Cardiac muscle cell (in vitro differentiated cells and primary cell): ENCODE data around the gene SAMD4A. TPM values are rescaled to one million over a fixed set of nuclear protein-coding genes. Genes with fewer than 3 reads are reported as not detected.

Experiments
- DNase-seq, 2 donors: peaks; one replicate each; pipeline versions ENCODE4 v3.0.0 to v3.0.0-alpha.2; 2010 to 2017; ENCODE audit warnings: low read depth in 1 of 2, low spot score in 1 of 2
- H3K27ac ChIP-seq: fragments of 200-600 bp; sonication (generic); 2 replicates; pipeline ENCODE4 v1.5.1; 2016
- H3K27me3 ChIP-seq: fragments of 200-600 bp; sonication (generic); 2 replicates; pipeline ENCODE4 v1.6.0; 2016; ENCODE audit warnings: control low read depth
- H3K36me3 ChIP-seq: fragments of 200-600 bp; sonication (generic); 2 replicates; pipeline ENCODE4 v1.5.1; 2016; ENCODE audit warnings: control low read depth
- H3K4me1 ChIP-seq: fragments of 200-600 bp; sonication (generic); 2 replicates; pipeline ENCODE4 v1.8.1; 2017; ENCODE audit warnings: low read depth, mild to moderate bottlenecking, mixed run types
- H3K4me3 ChIP-seq: fragments of 200-600 bp; sonication (generic); 2 replicates; pipeline ENCODE4 v1.5.1; 2016; ENCODE audit warnings: mild to moderate bottlenecking
- H3K9me3 ChIP-seq: fragments of 200-600 bp; sonication (generic); 2 replicates; pipeline ENCODE4 v1.5.1; 2017; ENCODE audit warnings: low read depth, mild to moderate bottlenecking, control low read depth
- polyA plus RNA-seq: library from polyadenylated mRNA; unstranded; fragments of >200 nt; fragmentation: Nextera tagmentation; extraction: Ambion mirVana; gene quantifications from 2 replicates; pipeline ENCODE4 v1.2.1, GENCODE V29; 2016
- total RNA-seq: library from RNA; depleted of rRNA; stranded (reverse); fragments of >200 nt; gene quantifications from 2 replicates; pipeline ENCODE4 v1.2.3, GENCODE V29; 2016
- TF ChIP-seq, protein P1 (sequence below): IDR thresholded peaks from 2 replicates; pipeline ENCODE4 v1.5.1; 2012; ENCODE audit warnings: low read depth, mild to moderate bottlenecking, low read length

The SAMD4A gene
- total and polyA plus RNA-seq, 2 experiments from 2014 or later, result 14.4 to 60.4 TPM

DNA sequence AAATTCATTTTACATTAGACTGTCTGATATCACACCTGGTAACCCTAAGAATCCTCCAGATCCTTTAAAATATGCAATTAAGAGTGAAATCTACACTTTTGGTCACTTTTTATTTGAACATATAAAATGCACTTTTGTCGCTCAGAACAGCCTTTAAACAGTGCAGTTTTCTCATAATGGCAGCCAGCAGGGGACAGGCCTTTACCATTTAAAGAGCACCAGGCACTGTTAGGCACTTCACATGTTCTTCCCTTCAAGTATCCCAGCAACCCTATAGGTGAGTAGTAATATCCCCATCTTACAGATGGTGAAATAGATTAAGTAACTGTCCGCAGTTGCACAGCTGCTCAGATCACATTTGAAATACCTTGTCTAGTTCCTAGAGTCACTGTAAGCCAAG, 11.3 kb upstream of the SAMD4A start:
- Histone ChIP-seq H3K4me3 (no peak overlapping the region), H3K27ac (no peak overlapping the region), H3K36me3 (no peaks in the 10 kb centered on the region), H3K4me1 (no peaks in the 10 kb centered on the region), H3K9me3 (no peaks in the 10 kb centered on the region), H3K27me3 (no peaks in the 10 kb centered on the region)
- TF ChIP-seq, protein P1, sequence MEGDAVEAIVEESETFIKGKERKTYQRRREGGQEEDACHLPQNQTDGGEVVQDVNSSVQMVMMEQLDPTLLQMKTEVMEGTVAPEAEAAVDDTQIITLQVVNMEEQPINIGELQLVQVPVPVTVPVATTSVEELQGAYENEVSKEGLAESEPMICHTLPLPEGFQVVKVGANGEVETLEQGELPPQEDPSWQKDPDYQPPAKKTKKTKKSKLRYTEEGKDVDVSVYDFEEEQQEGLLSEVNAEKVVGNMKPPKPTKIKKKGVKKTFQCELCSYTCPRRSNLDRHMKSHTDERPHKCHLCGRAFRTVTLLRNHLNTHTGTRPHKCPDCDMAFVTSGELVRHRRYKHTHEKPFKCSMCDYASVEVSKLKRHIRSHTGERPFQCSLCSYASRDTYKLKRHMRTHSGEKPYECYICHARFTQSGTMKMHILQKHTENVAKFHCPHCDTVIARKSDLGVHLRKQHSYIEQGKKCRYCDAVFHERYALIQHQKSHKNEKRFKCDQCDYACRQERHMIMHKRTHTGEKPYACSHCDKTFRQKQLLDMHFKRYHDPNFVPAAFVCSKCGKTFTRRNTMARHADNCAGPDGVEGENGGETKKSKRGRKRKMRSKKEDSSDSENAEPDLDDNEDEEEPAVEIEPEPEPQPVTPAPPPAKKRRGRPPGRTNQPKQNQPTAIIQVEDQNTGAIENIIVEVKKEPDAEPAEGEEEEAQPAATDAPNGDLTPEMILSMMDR, result peak; percentile 9
- DNase-seq, result no peak

DNA sequence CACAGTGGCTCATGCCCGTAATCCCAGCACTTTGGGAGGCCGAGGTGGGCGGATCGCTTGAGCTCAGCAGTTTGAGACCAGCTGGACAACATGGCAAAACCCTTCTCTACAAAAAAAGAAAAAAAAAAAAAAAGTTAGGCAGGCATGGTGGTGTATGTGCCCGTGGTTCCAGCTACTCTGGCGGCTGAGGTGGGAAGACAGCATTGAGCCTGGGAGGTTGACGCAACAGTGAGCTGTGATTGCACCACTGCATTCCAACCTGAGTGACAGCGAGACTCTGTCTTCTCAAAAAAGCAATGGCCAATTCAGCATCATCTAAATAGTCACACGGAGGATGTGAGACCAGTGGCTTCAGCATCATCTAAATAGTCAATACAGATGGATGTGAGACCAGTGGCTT, 10.4 kb upstream of the SAMD4A start:
- Histone ChIP-seq H3K27ac (no peak overlapping the region), H3K4me1 (no peaks in the 10 kb centered on the region), H3K36me3 (no peaks in the 10 kb centered on the region), H3K27me3 (no peaks in the 10 kb centered on the region), H3K4me3 (no peak overlapping the region), H3K9me3 (no peaks in the 10 kb centered on the region)
- TF ChIP-seq, protein P1, result no peak
- DNase-seq, result peak in 1 of 2 donors; percentile 26

DNA sequence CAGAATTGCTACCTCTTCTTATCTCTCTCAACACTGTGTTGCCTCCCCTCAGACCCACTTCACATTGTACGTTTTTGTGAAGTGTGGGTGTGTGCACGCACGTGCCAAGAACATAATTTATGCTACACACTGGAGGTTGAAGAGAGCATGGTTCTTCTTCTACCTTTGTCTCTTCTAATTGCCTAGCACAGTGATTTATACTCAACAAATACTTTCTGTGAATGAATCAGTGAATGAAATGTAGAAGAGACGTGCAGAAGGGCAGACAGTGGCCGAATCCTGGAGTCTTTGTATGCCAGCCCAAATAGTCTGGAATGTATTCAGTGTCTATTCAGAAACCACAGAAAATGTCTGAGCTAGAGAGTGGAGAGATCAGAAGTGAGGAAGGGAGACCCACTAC, 4.6 kb upstream of the SAMD4A start:
- H3K9me3 ChIP-seq, result no peaks in the 10 kb centered on the region

DNA sequence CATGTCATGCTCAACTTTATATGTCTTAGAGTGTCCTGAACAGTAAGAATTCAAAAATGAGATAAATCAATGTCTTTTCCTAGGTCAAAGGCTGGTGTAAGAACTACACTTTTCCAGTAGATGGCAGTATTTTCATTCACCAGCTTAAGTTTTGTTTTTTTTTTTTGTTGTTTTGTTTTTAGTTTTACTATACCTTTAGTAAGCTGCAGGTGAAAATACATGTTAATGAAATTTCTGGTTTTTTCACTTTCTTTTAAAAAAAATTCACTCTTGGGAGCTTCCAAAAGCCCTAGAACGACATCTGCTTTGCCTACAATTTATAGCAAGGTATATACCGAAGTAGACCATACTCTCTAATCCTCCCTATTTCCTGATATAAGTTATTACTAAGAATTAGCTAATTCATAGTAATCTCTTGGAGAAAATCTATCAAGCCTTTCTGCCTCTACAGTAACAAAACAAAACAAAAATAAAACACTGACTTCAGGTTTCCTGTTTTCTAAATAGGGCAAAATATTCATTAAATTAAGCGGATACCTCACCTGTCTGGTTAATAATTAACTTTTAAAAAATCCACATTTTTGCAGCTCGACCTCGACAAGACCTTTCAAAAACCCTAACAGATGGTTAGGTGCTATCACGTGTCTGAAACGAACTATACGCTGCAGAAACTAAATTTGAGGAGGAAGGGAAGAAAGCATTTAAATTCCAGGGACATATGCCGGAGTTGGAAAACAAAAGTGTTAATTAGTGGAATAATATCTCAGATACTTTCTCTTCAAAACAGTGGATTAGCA, 2.7 kb upstream of the SAMD4A start:
- TF ChIP-seq, protein P1, result peak; percentile 66
- H3K27me3 ChIP-seq, result no peaks in the 10 kb centered on the region
- H3K4me3 ChIP-seq, result peak overlapping the region; percentile 95
- no peaks in the 10 kb centered on the region for H3K9me3 ChIP-seq
- no peaks in the 10 kb centered on the region for H3K36me3 ChIP-seq
- peak overlapping the region; percentile 95 for H3K27ac ChIP-seq
- H3K4me1 ChIP-seq, result peaks cover 16% of the 10 kb centered on the region
- DNase-seq, result peak; percentile 34 to 64

More for the DNA sequence above, 4.6 kb upstream of the SAMD4A start:
- TF ChIP-seq, protein P1, result no peak
- H3K4me1 ChIP-seq, result peaks cover 12% of the 10 kb centered on the region
- no peak overlapping the region for H3K4me3 ChIP-seq
- no peak overlapping the region for H3K27ac ChIP-seq
- no peak for DNase-seq
- H3K36me3 ChIP-seq, result no peaks in the 10 kb centered on the region
- H3K27me3 ChIP-seq, result no peaks in the 10 kb centered on the region

DNA sequence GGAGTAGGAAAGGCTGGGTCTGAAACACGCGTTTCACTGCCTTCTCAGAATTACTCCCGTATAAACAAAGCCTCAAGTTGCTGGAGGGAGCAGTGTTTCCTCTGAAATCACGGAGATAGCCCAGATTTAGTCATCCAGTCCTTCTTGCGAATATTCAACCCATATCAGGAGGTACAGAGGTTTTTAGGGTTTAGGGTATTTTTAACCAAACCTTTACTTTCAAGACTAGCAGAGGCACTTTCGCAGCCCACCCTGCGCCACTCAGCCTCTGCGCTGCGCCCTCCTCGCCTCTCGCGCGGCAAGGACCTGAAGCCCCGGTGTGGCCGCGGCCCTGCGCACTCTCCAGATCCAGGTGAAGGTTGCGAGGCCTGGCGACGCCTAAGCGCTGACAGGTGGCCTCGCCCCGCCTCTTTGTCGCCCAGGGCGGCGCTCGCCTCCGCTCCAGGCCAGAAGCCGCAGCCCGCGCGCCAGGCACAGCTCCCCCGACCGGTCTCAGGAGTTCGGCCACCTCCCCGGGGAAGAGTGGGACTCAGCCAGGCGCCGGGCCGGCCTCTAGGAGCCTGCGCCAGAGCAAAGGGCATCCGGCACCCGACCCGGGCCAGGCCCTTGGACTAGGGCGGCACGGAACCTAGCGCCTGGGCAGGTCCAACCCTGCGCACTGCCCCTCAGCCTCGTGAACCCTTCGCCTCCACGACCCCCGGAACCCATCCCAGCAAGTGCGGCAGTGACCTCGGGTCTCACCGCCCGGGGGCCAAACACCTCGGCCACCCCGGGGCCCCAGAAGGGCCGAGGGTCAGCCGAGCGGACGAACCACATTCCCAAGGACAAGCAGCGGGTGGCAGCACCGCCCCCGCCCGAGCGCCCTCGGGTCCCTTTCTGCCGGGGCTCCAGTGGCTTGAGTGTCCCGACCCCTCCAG, 1.8 kb upstream of the SAMD4A start:
- TF ChIP-seq, protein P1, result peak; percentile 19
- H3K4me3 ChIP-seq, result peak overlapping the region; percentile 95
- H3K4me1 ChIP-seq, result peaks cover 25% of the 10 kb centered on the region
- DNase-seq, result peak; percentile 78 to 82
- no peaks in the 10 kb centered on the region for H3K9me3 ChIP-seq
- no peaks in the 10 kb centered on the region for H3K36me3 ChIP-seq
- peak overlapping the region; percentile 95 for H3K27ac ChIP-seq
- H3K27me3 ChIP-seq, result no peaks in the 10 kb centered on the region
